ENCODE results near the gene ANKRD52. TPM values are rescaled to one million over a fixed set of nuclear protein-coding genes. Genes with fewer than 3 reads are reported as not detected.

Gene ANKRD52
- total and polyA plus RNA-seq, 9 of the 15 experiments (the other 6 are each of a cell fraction or from before 2014, with no cell fraction given): 0.52 to 46.8 (median 7.9) TPM

DNA sequence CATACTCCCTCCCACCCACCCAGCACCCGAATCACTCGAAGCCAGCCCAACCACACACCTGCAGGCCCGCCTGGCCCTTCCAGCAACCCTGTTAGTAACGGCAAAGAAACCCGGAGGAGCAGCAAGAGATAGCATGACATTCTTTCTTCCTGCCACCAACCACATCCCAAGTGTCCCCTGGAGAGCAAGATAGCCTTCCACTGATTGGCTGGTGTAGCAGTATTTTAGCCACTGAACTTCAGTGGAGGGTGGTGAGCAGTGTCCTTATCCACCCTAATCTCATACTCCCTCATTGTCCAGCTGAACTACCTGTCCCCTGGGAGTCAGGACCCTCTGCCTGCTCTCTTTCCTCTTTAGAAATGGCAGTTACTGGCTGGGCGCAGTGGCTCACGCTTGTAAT, 29.1 kb downstream of the ANKRD52 start:
- POLR2A ChIA-PET: interaction anchor here (0.9 kb wide), 1 partner anchor 112 kb away, joined by 3 read pairs; no protein-coding TSS in a partner anchor
- no peak overlapping the region for H3K4me2 ChIP-seq (ENCODE audit: insufficient read depth, low read length)
- intact Hi-C loops (cut with micrococcal nuclease) (loop anchor here (10.0 kb wide), 1 partner anchor 184 kb away; the partner anchor contains the start of gene RPS26), in situ Hi-C loops (cut with MboI) (no loop called here)
- no peak overlapping the region for H3K4me3 ChIP-seq
- peak in 2 of 4 experiments; percentile 43 to 57 for DNase-seq (ENCODE audit: extremely low read depth in 1 of 4, low spot score in 3 of 4)
- H2AFZ ChIP-seq (ENCODE audit: low read depth, low read length): no peak overlapping the region
- H3K79me2 ChIP-seq (ENCODE audit: control insufficient read depth, insufficient read depth, low read length): peaks cover 13% of the 10 kb centered on the region
- H3K27me3 ChIP-seq (ENCODE audit: control insufficient read depth in 2 of 2, insufficient read depth in 2 of 2, low read length in 2 of 2): no peaks in the 10 kb centered on the region
- H3K4me1 ChIP-seq (replicated peaks in 1 of 2; ENCODE audit: control insufficient read depth in 2 of 2, insufficient read depth in 2 of 2, low read length in 2 of 2): peaks cover 13 to 16% of the 10 kb centered on the region in 2 experiments; a peak in 4 of 5 replicates
- H3K27ac ChIP-seq (ENCODE audit: extremely low read depth, low read depth, low read length): no peak overlapping the region
- peak; percentile 7; the same call in 1 of the 3 replicates for ATAC-seq
- CTCF ChIA-PET (ENCODE audit: low intra/inter-chr PET ratio): no interaction called here
- peaks cover 9% of the 10 kb centered on the region; the same call in 2 of the 3 replicates for H3K36me3 ChIP-seq (ENCODE audit: control insufficient read depth, insufficient read depth, low read length)
- WGBS (ENCODE audit: insufficient coverage, low coverage, missing lambda C conversion rate): 45% methylated on average over 7 of the region's 7 CpGs
- no peaks in the 10 kb centered on the region for H3K9me3 ChIP-seq (replicated peaks; ENCODE audit: control insufficient read depth, insufficient read depth, low read depth, low read length)
- TF ChIP-seq FOXK1 (CRISPR knock-in tag; IDR thresholded peaks at IDR 0.05; ENCODE audit: borderline replicate concordance) (no peak), HIVEP1 (CRISPR knock-in tag; IDR thresholded peaks at IDR 0.05) (no peak)
- TF ChIP-seq, protein P1, sequence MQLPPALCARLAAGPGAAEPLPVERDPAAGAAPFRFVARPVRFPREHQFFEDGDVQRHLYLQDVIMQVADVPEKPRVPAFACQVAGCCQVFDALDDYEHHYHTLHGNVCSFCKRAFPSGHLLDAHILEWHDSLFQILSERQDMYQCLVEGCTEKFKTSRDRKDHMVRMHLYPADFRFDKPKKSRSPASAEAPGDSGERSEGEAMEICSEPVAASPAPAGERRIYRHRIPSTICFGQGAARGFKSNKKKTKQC (CRISPR knock-in tag; IDR thresholded peaks at IDR 0.05): no peak
- TF ChIP-seq, protein P2, sequence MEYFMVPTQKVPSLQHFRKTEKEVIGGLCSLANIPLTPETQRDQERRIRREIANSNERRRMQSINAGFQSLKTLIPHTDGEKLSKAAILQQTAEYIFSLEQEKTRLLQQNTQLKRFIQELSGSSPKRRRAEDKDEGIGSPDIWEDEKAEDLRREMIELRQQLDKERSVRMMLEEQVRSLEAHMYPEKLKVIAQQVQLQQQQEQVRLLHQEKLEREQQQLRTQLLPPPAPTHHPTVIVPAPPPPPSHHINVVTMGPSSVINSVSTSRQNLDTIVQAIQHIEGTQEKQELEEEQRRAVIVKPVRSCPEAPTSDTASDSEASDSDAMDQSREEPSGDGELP (CRISPR knock-in tag; IDR thresholded peaks at IDR 0.05; ENCODE audit: borderline replicate concordance): peak; percentile 33; the same call in 1 of the 2 replicates
- TF ChIP-seq, protein P3, sequence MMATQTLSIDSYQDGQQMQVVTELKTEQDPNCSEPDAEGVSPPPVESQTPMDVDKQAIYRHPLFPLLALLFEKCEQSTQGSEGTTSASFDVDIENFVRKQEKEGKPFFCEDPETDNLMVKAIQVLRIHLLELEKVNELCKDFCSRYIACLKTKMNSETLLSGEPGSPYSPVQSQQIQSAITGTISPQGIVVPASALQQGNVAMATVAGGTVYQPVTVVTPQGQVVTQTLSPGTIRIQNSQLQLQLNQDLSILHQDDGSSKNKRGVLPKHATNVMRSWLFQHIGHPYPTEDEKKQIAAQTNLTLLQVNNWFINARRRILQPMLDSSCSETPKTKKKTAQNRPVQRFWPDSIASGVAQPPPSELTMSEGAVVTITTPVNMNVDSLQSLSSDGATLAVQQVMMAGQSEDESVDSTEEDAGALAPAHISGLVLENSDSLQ (IDR thresholded peaks at IDR 0.05): 0 out of 2 replicates have a peak, but pooled peaks have one; percentile 12
- no peaks in the 10 kb centered on the region for H4K20me1 ChIP-seq (replicated peaks; ENCODE audit: control insufficient read depth, insufficient read depth, low read length)
- BruUV-seq (replicated peaks): no TSS peak
- H3K9me1 ChIP-seq (ENCODE audit: control insufficient read depth, insufficient read depth, low read length): no peaks in the 10 kb centered on the region
- H3K9ac ChIP-seq (ENCODE audit: insufficient read depth in 1 of 2, low read depth in 2 of 2, low read length in 2 of 2): peak overlapping the region in 1 of 2 experiments; percentile 10; a peak in 1 of 4 replicates
- peak; percentile 68 for FAIRE-seq

Measured in K562 (cell line).